Ovary (tissue), 3 donors: ENCODE data around the gene CYP4V2.
A peak's percentile ranks its signal among the peaks of the same experiment; 100 is the strongest.

Experiments used
- POLR2A ChIP-seq: fragments of 450-650 bp; IDR thresholded peaks from one replicate; pipeline ENCODE4 v1.6.1; 2017; ENCODE audit warnings: antibody characterized with exemption, mild to moderate bottlenecking, moderate library complexity
- TF ChIP-seq, protein P1 (sequence below), 3 donors: fragments of 450-650 bp in 2 of 3; fragments of 200-600 bp in 1 of 3; IDR thresholded peaks; one replicate each; pipeline versions ENCODE4 v1.5.1 to v1.8.0; 2016 to 2022; ENCODE audit warnings: antibody characterized with exemption in 3 of 3, mild to moderate bottlenecking in 1 of 3
- donor health status: DM: no; HTN: no; CAD: no.

DNA sequence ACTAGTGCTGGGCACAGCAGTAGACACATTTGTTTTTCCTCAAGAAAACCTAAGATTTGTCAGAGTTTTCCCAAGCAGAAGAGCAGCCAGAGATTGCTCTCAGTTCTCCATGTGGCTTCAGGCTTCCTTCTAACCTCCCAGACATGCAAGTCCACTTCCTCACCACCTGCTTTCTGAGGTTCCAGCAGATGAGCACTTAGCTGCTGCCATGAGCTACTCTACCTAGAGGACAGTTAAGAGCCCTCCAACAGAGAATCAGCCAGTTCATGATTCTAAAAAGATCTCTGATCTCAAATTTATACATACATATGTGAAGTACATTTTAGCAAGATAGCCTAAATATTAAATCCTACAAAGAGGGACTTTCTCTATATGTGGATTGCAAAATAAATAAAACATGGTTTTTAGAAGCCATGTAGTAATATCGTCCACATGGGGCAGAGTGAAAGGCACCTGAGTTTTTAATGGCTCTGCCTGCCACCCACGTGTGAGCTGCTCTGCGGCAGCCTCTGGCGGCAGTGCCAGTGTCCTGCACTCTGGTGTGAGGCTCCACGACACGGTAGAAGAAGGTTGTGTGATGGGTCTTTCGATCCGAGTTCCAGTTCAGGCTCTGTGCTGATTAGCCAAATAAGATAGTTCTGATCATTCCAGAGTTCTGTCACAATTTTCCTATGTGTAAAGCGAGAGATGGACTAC, 10.3 kb downstream of the CYP4V2 start:
- TF ChIP-seq POLR2A: no peak
- TF ChIP-seq, protein P1, sequence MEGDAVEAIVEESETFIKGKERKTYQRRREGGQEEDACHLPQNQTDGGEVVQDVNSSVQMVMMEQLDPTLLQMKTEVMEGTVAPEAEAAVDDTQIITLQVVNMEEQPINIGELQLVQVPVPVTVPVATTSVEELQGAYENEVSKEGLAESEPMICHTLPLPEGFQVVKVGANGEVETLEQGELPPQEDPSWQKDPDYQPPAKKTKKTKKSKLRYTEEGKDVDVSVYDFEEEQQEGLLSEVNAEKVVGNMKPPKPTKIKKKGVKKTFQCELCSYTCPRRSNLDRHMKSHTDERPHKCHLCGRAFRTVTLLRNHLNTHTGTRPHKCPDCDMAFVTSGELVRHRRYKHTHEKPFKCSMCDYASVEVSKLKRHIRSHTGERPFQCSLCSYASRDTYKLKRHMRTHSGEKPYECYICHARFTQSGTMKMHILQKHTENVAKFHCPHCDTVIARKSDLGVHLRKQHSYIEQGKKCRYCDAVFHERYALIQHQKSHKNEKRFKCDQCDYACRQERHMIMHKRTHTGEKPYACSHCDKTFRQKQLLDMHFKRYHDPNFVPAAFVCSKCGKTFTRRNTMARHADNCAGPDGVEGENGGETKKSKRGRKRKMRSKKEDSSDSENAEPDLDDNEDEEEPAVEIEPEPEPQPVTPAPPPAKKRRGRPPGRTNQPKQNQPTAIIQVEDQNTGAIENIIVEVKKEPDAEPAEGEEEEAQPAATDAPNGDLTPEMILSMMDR (IDR thresholded peaks at IDR 0.05): peak in 2 of 3 donors; percentile 34 to 52
